Measurements from ENCODE around the gene CC2D1A.

GRCh38 chr19:13923194-13923987, 17.4 kb downstream of the CC2D1A start:
- TF ChIP-seq CTCF (conservative IDR thresholded peaks at IDR 0.05; ENCODE audit: low read depth, low read length) (no peak), EZH2 (IDR thresholded peaks at IDR 0.05; ENCODE audit: low read length, unreplicated experiment) (no peak)
